Bronchial epithelial cell (primary cell): ENCODE data around the gene OR2S2. TPM values are rescaled to one million over a fixed set of nuclear protein-coding genes. Genes with fewer than 3 reads are reported as not detected.

Experiments
- DNase-seq: peaks from one replicate; pipeline ENCODE4 v3.0.0-alpha.2; 2010; ENCODE audit warnings: low read depth
- FAIRE-seq: peaks from 2 replicates; lab custom pipeline; 2011; peaks lifted over from hg19 to GRCh38; lab: Jason Lieb, UNC
- H3K27me3 ChIP-seq: 2 replicates; pipeline ENCODE4 v1.5.1; 2011; ENCODE audit warnings: low read length; ENCODE audit not compliant: control insufficient read depth, insufficient read depth
- H3K36me3 ChIP-seq: 2 replicates; pipeline ENCODE4 v1.5.1; 2011; ENCODE audit warnings: low read length; ENCODE audit not compliant: control insufficient read depth, insufficient read depth
- H3K4me3 ChIP-seq: 2 replicates; pipeline ENCODE4 v1.5.1; 2011; ENCODE audit warnings: mild to moderate bottlenecking, low read depth, low read length, control low read depth
- total RNA-seq: library from RNA; depleted of rRNA; stranded (reverse); fragments of >200 nt; gene quantifications from 2 replicates; pipeline ENCODE4 v1.2.1, GENCODE V29; 2014
- TF ChIP-seq, protein P1 (sequence below): IDR thresholded peaks from 2 replicates; pipeline ENCODE4 v1.5.1; 2011; ENCODE audit warnings: mild to moderate bottlenecking, moderate library complexity, low read length, control low read depth, inconsistent platforms; ENCODE audit not compliant: insufficient read depth, severe bottlenecking

OR2S2 gene
- total RNA-seq, 1 donor from 2014 or later: not detected

DNA sequence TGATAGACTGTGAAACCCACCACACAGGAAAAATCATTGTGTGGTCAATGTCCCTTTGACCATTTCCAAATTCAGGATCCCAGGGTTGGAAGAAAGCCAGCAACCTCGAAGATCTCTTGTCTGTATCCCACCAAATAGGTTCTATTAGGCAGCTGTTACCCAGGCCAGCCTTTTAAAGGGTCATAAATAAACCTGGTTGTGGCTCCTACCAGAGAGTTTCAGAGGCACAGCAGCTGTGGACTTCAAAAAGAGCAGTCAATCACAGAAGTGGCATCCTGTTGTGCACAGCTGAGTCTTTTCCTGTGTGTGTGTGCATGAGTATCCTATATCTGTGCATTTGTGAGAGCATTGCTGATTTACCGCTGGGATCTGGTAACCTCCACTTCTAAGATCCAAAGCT is 23.7 kb upstream of the OR2S2 start:
- no peaks in the 10 kb centered on the region for H3K36me3 ChIP-seq
- TF ChIP-seq, protein P1, sequence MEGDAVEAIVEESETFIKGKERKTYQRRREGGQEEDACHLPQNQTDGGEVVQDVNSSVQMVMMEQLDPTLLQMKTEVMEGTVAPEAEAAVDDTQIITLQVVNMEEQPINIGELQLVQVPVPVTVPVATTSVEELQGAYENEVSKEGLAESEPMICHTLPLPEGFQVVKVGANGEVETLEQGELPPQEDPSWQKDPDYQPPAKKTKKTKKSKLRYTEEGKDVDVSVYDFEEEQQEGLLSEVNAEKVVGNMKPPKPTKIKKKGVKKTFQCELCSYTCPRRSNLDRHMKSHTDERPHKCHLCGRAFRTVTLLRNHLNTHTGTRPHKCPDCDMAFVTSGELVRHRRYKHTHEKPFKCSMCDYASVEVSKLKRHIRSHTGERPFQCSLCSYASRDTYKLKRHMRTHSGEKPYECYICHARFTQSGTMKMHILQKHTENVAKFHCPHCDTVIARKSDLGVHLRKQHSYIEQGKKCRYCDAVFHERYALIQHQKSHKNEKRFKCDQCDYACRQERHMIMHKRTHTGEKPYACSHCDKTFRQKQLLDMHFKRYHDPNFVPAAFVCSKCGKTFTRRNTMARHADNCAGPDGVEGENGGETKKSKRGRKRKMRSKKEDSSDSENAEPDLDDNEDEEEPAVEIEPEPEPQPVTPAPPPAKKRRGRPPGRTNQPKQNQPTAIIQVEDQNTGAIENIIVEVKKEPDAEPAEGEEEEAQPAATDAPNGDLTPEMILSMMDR: no peak
- no peak overlapping the region for H3K4me3 ChIP-seq
- FAIRE-seq (no peak), DNase-seq (no peak)
- H3K27me3 ChIP-seq: peaks cover under 1% of the 10 kb centered on the region

DNA sequence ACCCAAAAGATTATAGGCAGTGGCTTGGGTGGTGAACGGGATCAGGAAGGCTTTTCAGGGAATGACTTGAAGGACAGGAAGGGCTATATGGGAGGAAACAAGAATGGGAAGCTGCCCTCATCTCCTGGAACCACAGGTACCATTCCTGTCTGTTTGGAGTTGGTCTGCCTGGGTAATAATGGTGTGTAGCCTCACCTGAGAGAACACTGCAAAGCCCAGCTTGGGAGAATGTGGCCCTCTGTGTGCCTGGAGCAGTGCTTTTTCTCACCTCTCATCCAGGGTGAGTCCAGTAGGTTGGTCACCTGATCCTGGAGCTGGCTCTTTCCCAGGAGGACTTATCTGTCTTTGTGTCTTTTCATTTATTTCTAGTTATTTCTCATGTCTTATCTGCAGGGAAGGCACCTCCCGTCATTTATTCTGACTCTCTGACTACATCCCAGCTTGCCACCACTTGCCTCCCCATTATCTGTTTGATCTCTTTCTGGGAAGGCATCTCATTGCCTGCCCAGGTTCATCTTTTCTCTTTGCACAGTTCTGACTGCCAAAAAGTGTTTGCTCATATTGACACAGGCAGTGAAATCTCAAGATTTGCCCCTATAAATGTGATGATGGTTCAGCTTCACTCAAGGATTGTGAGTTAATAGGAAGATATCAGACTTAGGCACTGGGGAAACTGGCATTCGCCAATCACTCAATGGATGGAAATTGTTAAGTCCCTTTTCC is 22.5 kb upstream of the OR2S2 start:
- no peak for DNase-seq
- Histone ChIP-seq H3K4me3 (no peak overlapping the region), H3K36me3 (no peaks in the 10 kb centered on the region), H3K27me3 (peaks cover 2% of the 10 kb centered on the region)
- peak; percentile 13 for FAIRE-seq
- TF ChIP-seq, protein P1: no peak

DNA sequence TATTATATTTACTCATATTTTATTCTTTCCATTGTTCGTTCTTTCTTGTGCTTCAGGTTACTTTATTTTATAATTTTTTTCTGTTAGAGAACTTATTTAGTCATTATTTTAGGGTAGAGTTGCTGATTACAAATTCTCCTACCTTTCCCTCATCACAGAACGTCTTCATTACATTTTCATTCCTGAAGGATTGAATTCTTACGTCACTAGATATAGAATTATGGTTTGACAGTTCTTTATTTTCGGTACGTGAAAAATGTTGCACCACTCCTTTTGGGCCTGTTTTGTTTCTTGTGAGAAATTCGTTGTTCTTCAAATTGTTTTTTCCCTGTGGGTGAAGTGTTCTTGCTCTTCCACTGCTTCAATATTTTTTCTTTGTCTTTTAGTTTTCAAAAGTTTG is 20.8 kb upstream of the OR2S2 start:
- no peaks in the 10 kb centered on the region for H3K36me3 ChIP-seq
- no peak for DNase-seq
- no peak overlapping the region for H3K4me3 ChIP-seq
- TF ChIP-seq, protein P1: no peak
- FAIRE-seq: no peak
- H3K27me3 ChIP-seq: peaks cover 2% of the 10 kb centered on the region

DNA sequence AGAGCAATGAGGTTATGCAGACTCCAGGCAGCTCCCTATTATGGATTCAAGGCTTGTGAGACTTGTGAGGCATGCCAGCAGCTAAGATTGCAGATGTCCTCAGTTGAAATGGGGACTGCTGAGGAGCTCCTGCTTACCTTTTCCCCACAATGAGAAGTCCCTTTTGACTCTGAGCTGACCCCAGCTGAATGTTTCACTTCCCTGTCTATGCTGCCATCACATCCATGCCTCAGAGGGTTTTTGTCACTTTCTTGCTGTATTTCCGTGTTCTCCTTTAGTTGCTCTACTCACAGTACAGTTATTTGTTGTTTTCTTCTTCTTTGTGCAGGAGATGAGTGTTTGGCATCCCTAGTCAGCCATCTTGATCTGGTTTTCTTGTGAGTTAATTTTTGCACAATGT is 18.8 kb upstream of the OR2S2 start:
- DNase-seq (no peak), FAIRE-seq (peak; percentile 55)
- H3K27me3 ChIP-seq: peaks cover 2% of the 10 kb centered on the region
- no peaks in the 10 kb centered on the region for H3K36me3 ChIP-seq
- TF ChIP-seq, protein P1: no peak
- no peak overlapping the region for H3K4me3 ChIP-seq

DNA sequence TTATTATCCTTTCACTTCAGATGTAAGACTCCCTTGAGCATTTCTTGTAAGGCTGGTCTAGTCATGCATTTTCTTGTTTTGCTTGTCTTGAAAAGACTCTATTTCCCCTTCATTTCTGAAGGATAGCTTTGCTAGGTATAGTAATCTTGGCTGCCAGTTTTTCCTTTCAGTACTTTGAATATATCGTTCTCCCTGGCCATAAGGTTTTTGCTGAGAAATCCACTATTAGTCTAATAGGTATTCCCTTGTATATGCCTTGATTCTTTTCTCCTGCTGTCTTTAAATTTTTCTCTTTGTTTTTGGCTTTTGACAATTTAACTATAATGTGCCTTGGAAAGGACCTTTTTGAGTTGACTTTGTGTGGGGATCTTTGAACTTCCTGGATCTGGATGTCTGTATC is 16.8 kb upstream of the OR2S2 start:
- no peak for FAIRE-seq
- Histone ChIP-seq H3K4me3 (no peak overlapping the region), H3K27me3 (peaks cover 2% of the 10 kb centered on the region), H3K36me3 (no peaks in the 10 kb centered on the region)
- no peak for DNase-seq
- TF ChIP-seq, protein P1: no peak

DNA sequence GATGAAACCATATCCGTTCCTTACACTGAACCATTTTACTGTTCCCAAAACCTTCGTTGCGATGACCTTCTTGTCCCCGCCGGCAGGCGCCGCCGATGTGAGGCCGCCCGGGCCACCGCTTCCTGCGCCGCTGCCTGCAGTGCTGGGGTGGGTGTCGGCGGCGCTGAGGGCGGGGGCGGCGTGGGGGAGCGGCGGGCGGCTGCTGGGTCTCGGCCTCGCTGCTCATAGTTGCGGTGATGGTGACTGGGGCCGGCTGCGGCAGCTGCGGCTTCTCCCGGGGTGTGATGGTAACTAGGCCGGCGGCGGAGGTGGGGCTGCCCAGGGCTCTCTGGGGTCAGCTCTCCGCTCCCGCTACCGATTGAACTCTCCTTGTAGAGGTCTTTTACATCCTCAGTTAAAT is 14.1 kb upstream of the OR2S2 start:
- DNase-seq (no peak), FAIRE-seq (no peak)
- H3K4me3 ChIP-seq: no peak overlapping the region
- peaks cover 2% of the 10 kb centered on the region for H3K27me3 ChIP-seq
- TF ChIP-seq, protein P1: no peak
- H3K36me3 ChIP-seq: no peaks in the 10 kb centered on the region
